ENCODE data around the gene PLXDC1.
"Not testable (repeated sequence)": the region's sequence is repeated elsewhere in the genome, so short reads cannot be mapped to it uniquely, and the experiment has no call there.

PLXDC1 gene

GRCh38 chr17:39183045-39183444, 31.6 kb upstream of the PLXDC1 start:
- H3K4me3 ChIP-seq (ENCODE audit: low read depth, low read length): no peak overlapping the region

- H3K4me3 ChIP-seq (ENCODE audit: low read depth, low read length): no peak overlapping the region
Measured at GRCh38 chr17:39181303-39181702, 29.9 kb upstream of the PLXDC1 start.

- no peak overlapping the region for H3K4me3 ChIP-seq (ENCODE audit: low read depth, low read length)
Measured at GRCh38 chr17:39178536-39178935, 27.1 kb upstream of the PLXDC1 start.

GRCh38 chr17:39177256-39177655, 25.8 kb upstream of the PLXDC1 start:
- H3K4me3 ChIP-seq (ENCODE audit: low read depth, low read length): no peak overlapping the region

GRCh38 chr17:39175695-39176093, 24.3 kb upstream of the PLXDC1 start:
- H3K4me3 ChIP-seq (ENCODE audit: low read depth, low read length): no peak overlapping the region

GRCh38 chr17:39174920-39175694, 23.7 kb upstream of the PLXDC1 start:
- H3K4me3 ChIP-seq (ENCODE audit: low read depth, low read length): peak overlapping the region; percentile 1

GRCh38 chr17:39173526-39174274, 22.3 kb upstream of the PLXDC1 start:
- H3K4me3 ChIP-seq (ENCODE audit: low read depth, low read length): no peak overlapping the region

- H3K4me3 ChIP-seq (ENCODE audit: low read depth, low read length): no peak overlapping the region
Measured at GRCh38 chr17:39173080-39173479, 21.6 kb upstream of the PLXDC1 start.

- H3K4me3 ChIP-seq (ENCODE audit: low read depth, low read length): no peak overlapping the region
Measured at GRCh38 chr17:39171933-39172332, 20.5 kb upstream of the PLXDC1 start.

GRCh38 chr17:39170558-39170957, 19.1 kb upstream of the PLXDC1 start:
- no peak overlapping the region for H3K4me3 ChIP-seq (ENCODE audit: low read depth, low read length)

- H3K4me3 ChIP-seq (ENCODE audit: low read depth, low read length): no peak overlapping the region
Measured at GRCh38 chr17:39170109-39170508, 18.7 kb upstream of the PLXDC1 start.

GRCh38 chr17:39169518-39169917, 18.1 kb upstream of the PLXDC1 start:
- no peak overlapping the region for H3K4me3 ChIP-seq (ENCODE audit: low read depth, low read length)

- no peak overlapping the region for H3K4me3 ChIP-seq (ENCODE audit: low read depth, low read length)
Measured at GRCh38 chr17:39169101-39169500, 17.7 kb upstream of the PLXDC1 start.

- H3K4me3 ChIP-seq (ENCODE audit: low read depth, low read length): not testable (repeated sequence)
Measured at GRCh38 chr17:39168503-39168902, 17.1 kb upstream of the PLXDC1 start.

- no peak overlapping the region for H3K4me3 ChIP-seq (ENCODE audit: low read depth, low read length)
Measured at GRCh38 chr17:39167476-39167875, 16.0 kb upstream of the PLXDC1 start.

- H3K4me3 ChIP-seq (ENCODE audit: low read depth, low read length): no peak overlapping the region
Measured at GRCh38 chr17:39166437-39167335, 15.2 kb upstream of the PLXDC1 start.

GRCh38 chr17:39165841-39166349, 14.5 kb upstream of the PLXDC1 start, which contains the start of gene ARL5C:
TSS of gene ARL5C (minus strand) at chr17:39166161. CDS start at chr17:39165760, 401 bp downstream.
- peak within 1 kb of the TSS; percentile 76 for H3K4me3 ChIP-seq (ENCODE audit: low read depth, low read length)

- H3K4me3 ChIP-seq (ENCODE audit: low read depth, low read length): peak overlapping the region; percentile 76
Measured at GRCh38 chr17:39165178-39165840, 13.9 kb upstream of the PLXDC1 start.

- peak overlapping the region; percentile 76 for H3K4me3 ChIP-seq (ENCODE audit: low read depth, low read length)
Measured at GRCh38 chr17:39164675-39165143, 13.3 kb upstream of the PLXDC1 start.

- no peak overlapping the region for H3K4me3 ChIP-seq (ENCODE audit: low read depth, low read length)
Measured at GRCh38 chr17:39161962-39162361, 10.5 kb upstream of the PLXDC1 start.
